ENCODE results near the gene COG5.

COG5 gene

GRCh38 chr7:107169120-107170050 lies 394.3 kb downstream of the COG5 start:
- peak; percentile 92 for DNase-seq
- Mint-ChIP-seq H3K36me3 (ENCODE audit: low read depth) (peaks cover 5% of the 10 kb centered on the region), H3K4me1 (peaks cover 51% of the 10 kb centered on the region), H3K9me3 (no peaks in the 10 kb centered on the region), H3K4me3 (peak overlapping the region; percentile 92), H3K27me3 (ENCODE audit: low read depth, poor library complexity) (no peaks in the 10 kb centered on the region), H3K27ac (peak overlapping the region; percentile 100)
- no peak for TF ChIP-seq CTCF (IDR thresholded peaks at IDR 0.05)

- H3K27ac Mint-ChIP-seq = peak within 1 kb of the TSS; percentile 100
- no peaks in the 10 kb centered on the region for H3K9me3 Mint-ChIP-seq
- H3K27me3 Mint-ChIP-seq (ENCODE audit: low read depth, poor library complexity) = no peaks in the 10 kb centered on the region
- peak within 1 kb of the TSS; percentile 92 for H3K4me3 Mint-ChIP-seq
- peaks cover 5% of the 10 kb centered on the region for H3K36me3 Mint-ChIP-seq (ENCODE audit: low read depth)
- DNase-seq = peak; percentile 96
- H3K4me1 Mint-ChIP-seq = peaks cover 44% of the 10 kb centered on the region
- TF ChIP-seq CTCF (IDR thresholded peaks at IDR 0.05) = no peak
Observed at GRCh38 chr7:107168233-107169119, 395.2 kb downstream of the COG5 start, which contains the start of gene HBP1. HBP1 (plus strand) TSS chr7:107169003; CDS start chr7:107179894, 10,891 bp downstream.

- peak overlapping the region; percentile 92 for H3K4me3 Mint-ChIP-seq
- H3K4me1 Mint-ChIP-seq = peaks cover 44% of the 10 kb centered on the region
- peaks cover 5% of the 10 kb centered on the region for H3K36me3 Mint-ChIP-seq (ENCODE audit: low read depth)
- peak; percentile 10 for DNase-seq
- H3K27ac Mint-ChIP-seq = peak overlapping the region; percentile 100
- no peaks in the 10 kb centered on the region for H3K27me3 Mint-ChIP-seq (ENCODE audit: low read depth, poor library complexity)
- TF ChIP-seq CTCF (IDR thresholded peaks at IDR 0.05) = peak; percentile 50
- no peaks in the 10 kb centered on the region for H3K9me3 Mint-ChIP-seq
Observed at GRCh38 chr7:107167483-107168232, 396.1 kb downstream of the COG5 start.

GRCh38 chr7:107166736-107167426 lies 396.8 kb downstream of the COG5 start:
- H3K27me3 Mint-ChIP-seq (ENCODE audit: low read depth, poor library complexity) = no peaks in the 10 kb centered on the region
- H3K27ac Mint-ChIP-seq = peak overlapping the region; percentile 100
- no peak for TF ChIP-seq CTCF (IDR thresholded peaks at IDR 0.05)
- no peak for DNase-seq
- peaks cover 5% of the 10 kb centered on the region for H3K36me3 Mint-ChIP-seq (ENCODE audit: low read depth)
- H3K4me3 Mint-ChIP-seq = peak overlapping the region; percentile 92
- H3K4me1 Mint-ChIP-seq = peaks cover 44% of the 10 kb centered on the region
- H3K9me3 Mint-ChIP-seq = no peaks in the 10 kb centered on the region

GRCh38 chr7:107165341-107165740 lies 398.4 kb downstream of the COG5 start:
- H3K27ac Mint-ChIP-seq = no peak overlapping the region
- H3K27me3 Mint-ChIP-seq (ENCODE audit: low read depth, poor library complexity) = no peaks in the 10 kb centered on the region
- peaks cover 38% of the 10 kb centered on the region for H3K4me1 Mint-ChIP-seq
- H3K9me3 Mint-ChIP-seq = no peaks in the 10 kb centered on the region
- DNase-seq = no peak
- H3K4me3 Mint-ChIP-seq = no peak overlapping the region
- no peak for TF ChIP-seq CTCF (IDR thresholded peaks at IDR 0.05)
- no peaks in the 10 kb centered on the region for H3K36me3 Mint-ChIP-seq (ENCODE audit: low read depth)
